Thoracic aorta (tissue), 2 donors: Measurements from ENCODE around the gene RNF144A. TPM values are rescaled to one million over a fixed set of nuclear protein-coding genes. Genes with fewer than 3 reads are reported as not detected.

Source experiments
- ATAC-seq: fragments of 150-250 bp; one replicate; pipeline ENCODE4 v1.8.0; 2017; ENCODE audit warnings: low read depth; ENCODE audit not compliant: insufficient number of reproducible peaks, low FRiP score
- DNase-seq: peaks from one replicate; pipeline ENCODE4 v3.0.0-alpha.2; 2020; ENCODE audit warnings: low spot score
- H3K27ac ChIP-seq, 2 donors: fragments of 200-600 bp; sonication (generic); 1 replicate in 1 of 2; 2 replicates in 1 of 2; pipeline ENCODE4 v1.5.1; 2016; ENCODE audit warnings: mild to moderate bottlenecking in 2 of 2, moderate library complexity in 2 of 2
- H3K27me3 ChIP-seq: fragments of 200-600 bp; sonication (generic); replicated peaks from 2 replicates; pipeline ENCODE4 v1.6.0; 2016; ENCODE audit warnings: mild to moderate bottlenecking; ENCODE audit not compliant: insufficient read depth
- H3K36me3 ChIP-seq: fragments of 200-600 bp; sonication (generic); one replicate; pipeline ENCODE4 v1.5.1; 2016
- H3K4me1 ChIP-seq, 2 donors: fragments of 200-600 bp; sonication (generic); 1 replicate in 1 of 2; 2 replicates in 1 of 2; pipeline versions ENCODE4 v1.5.1 to v1.6.0; 2016; ENCODE audit warnings: low read depth in 2 of 2, mild to moderate bottlenecking in 1 of 2; ENCODE audit not compliant: control insufficient read depth in 1 of 2
- H3K4me3 ChIP-seq: fragments of 200-600 bp; sonication (generic); 2 replicates; pipeline ENCODE4 v1.5.1; 2016; ENCODE audit warnings: mild to moderate bottlenecking
- H3K9me3 ChIP-seq: fragments of 200-600 bp; sonication (generic); 2 replicates; pipeline ENCODE4 v1.5.1; 2016
- CTCF ChIP-seq: fragments of 200-600 bp; sonication (generic); IDR thresholded peaks from one replicate; pipeline ENCODE4 v1.5.1; 2019; ENCODE audit warnings: antibody characterized with exemption
- total RNA-seq, 2 donors: library from RNA; depleted of rRNA; stranded (reverse); fragments of >200 nt; gene quantifications; one replicate each; pipeline versions ENCODE4 v1.1.0 to v1.2.3, GENCODE V29; 2016

Gene RNF144A
- 1 to 10 TPM; 3.4 to 6.2 TPM for total RNA-seq

GRCh38 chr2:6917071-6917760 lies at the start of gene RNF144A:
RNF144A (plus strand) TSS chr2:6917412; CDS start chr2:6996927, 79,515 bp downstream.
- Histone ChIP-seq H3K27ac (no peak within 1 kb of the TSS), H3K36me3 (no peaks in the 10 kb centered on the region), H3K27me3 (no peaks in the 10 kb centered on the region), H3K9me3 (no peaks in the 10 kb centered on the region), H3K4me1 (peaks cover 3 to 31% of the 10 kb centered on the region in 2 donors), H3K4me3 (peak within 1 kb of the TSS; percentile 87)
- peak; percentile 31 for TF ChIP-seq CTCF
- DNase-seq (no peak), ATAC-seq (no peak)

DNA sequence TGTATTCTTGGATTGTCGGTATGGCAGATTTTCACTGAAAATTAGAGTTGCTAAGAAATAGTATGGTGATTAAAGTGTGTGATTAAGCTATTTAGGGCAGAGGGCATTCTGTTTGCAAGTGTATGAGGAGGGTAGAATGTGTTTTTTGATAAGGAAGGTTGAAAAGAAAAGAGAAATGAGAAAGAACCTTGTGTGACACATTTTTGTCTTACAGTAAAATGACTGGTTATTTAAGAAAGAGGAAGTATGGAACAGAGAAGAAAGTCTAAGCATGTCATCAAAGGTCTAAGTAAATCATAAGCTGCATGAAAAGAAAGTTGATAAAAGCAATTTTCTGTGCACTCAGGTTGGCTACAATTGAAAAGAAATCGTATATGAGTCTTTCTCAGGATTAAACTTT lies 44.8 kb upstream of the RNF144A start:
- no peak overlapping the region for H3K4me3 ChIP-seq
- no peaks in the 10 kb centered on the region for H3K36me3 ChIP-seq
- no peak overlapping the region for H3K27ac ChIP-seq
- TF ChIP-seq CTCF, result no peak
- DNase-seq, result no peak
- no peak for ATAC-seq
- no peaks in the 10 kb centered on the region for H3K9me3 ChIP-seq
- H3K4me1 ChIP-seq, result peaks cover 0 to 16% of the 10 kb centered on the region in 2 donors
- no peaks in the 10 kb centered on the region for H3K27me3 ChIP-seq

DNA sequence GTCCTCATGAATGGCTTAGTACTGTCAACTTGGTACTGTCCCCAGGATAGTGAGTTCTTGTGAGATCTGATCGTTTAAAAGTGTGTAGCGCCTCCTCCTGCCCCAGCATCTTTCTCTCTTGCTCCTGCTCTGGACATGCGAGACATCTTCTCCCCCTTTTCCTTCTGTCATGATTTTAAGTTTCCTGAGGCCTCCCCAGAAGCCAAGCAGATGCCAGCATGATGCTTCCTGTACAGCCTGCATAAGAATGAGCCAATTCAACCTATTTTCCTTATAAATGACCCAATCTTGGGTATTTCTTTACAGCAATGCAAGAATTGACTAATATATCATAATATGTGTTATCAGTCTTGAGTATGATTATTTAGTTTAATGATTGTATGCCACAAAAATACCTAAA lies 43.2 kb upstream of the RNF144A start:
- Histone ChIP-seq H3K36me3 (no peaks in the 10 kb centered on the region), H3K9me3 (no peaks in the 10 kb centered on the region), H3K27me3 (no peaks in the 10 kb centered on the region), H3K4me1 (peaks cover 0 to 27% of the 10 kb centered on the region in 2 donors), H3K27ac (no peak overlapping the region), H3K4me3 (no peak overlapping the region)
- TF ChIP-seq CTCF, result no peak
- DNase-seq, result no peak
- ATAC-seq, result no peak

DNA sequence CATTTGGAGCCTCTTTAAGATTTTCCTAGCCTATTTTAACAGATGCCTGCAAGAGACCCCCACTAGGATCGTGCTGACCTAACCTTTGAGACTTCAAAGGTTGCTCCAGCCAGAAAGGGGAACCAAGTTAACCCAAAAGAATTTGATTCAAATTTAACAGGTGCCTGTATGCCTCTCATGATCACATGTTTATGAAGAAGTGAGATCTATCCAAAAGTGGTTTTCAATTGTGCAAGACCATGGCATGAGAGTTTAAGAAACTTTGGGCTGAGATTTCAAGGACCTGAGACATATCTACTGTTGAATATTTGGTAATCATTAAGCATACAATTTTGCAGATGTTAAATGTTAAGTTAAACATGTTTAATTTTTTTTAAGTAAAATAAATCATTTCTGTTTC lies 40.9 kb upstream of the RNF144A start:
- Histone ChIP-seq H3K36me3 (no peaks in the 10 kb centered on the region), H3K27me3 (no peaks in the 10 kb centered on the region), H3K27ac (no peak overlapping the region), H3K4me3 (no peak overlapping the region), H3K4me1 (peaks cover 0 to 24% of the 10 kb centered on the region in 2 donors), H3K9me3 (no peaks in the 10 kb centered on the region)
- no peak for TF ChIP-seq CTCF
- no peak for ATAC-seq
- DNase-seq, result no peak

DNA sequence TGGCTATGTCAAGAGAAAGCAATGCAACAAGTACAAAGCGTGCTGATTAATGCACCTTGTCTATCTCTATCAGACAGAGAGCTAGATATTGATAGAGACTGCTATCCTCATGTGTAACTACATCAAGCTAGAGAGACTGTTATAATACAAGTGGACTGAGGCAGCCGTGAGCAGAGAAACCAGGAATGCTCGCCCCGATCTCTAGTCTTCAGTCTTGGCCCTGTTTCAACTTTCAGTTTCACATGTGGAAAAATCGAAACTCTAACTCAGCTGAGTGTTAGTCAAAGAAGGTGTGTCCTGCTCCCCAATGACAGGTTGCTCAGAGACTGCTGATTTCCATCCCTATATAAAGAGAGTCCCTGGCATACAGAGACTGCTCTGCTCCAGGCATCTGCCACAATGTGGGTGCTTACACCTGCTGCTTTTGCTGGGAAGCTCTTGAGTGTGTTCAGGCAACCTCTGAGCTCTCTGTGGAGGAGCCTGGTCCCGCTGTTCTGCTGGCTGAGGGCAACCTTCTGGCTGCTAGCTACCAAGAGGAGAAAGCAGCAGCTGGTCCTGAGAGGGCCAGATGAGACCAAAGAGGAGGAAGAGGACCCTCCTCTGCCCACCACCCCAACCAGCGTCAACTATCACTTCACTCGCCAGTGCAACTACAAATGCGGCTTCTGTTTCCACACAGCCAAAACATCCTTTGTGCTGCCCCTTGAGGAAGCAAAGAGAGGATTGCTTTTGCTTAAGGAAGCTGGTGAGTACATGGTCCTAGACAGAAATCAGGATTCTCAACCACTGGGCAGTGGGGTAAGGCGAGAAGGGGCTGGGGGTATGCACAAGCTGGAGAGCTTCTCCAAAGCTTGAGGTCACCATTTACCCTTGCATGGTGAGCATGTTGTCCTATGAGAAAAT lies 39.6 kb upstream of the RNF144A start, which contains the start of gene RSAD2:
TSS of gene RSAD2 (plus strand) at position 376 of the 903 bp plus-strand sequence. CDS start at position 400, 24 bp downstream.
- no peak for TF ChIP-seq CTCF
- H3K27ac ChIP-seq, result peak within 1 kb of the TSS in 1 of 2 donors; percentile 13
- no peaks in the 10 kb centered on the region for H3K9me3 ChIP-seq
- peaks cover 0 to 22% of the 10 kb centered on the region in 2 donors for H3K4me1 ChIP-seq
- H3K4me3 ChIP-seq, result peak within 1 kb of the TSS; percentile 67
- H3K36me3 ChIP-seq, result no peaks in the 10 kb centered on the region
- H3K27me3 ChIP-seq, result no peaks in the 10 kb centered on the region
- DNase-seq (no peak), ATAC-seq (peak; percentile 45)
